GM23338 (cell line): ENCODE data around the gene COL15A1. TPM values are rescaled to one million over a fixed set of nuclear protein-coding genes. Genes with fewer than 3 reads are reported as not detected.
A peak's percentile ranks its signal among the peaks of the same experiment; 100 is the strongest.

ENCODE experiments used
- ATAC-seq: fragments of 200-7000 bp; cut with Tn5 transposase; 3 replicates; pipeline ENCODE4 v1.9.1; 2020
- DNase-seq: peaks from one replicate; pipeline ENCODE4 v3.0.0-alpha.2; 2015; ENCODE audit warnings: low spot score
- H2AFZ ChIP-seq: fragments of 200-600 bp; sonication (generic); 2 replicates; pipeline ENCODE4 v1.8.0; 2016; ENCODE audit warnings: antibody characterized with exemption, mild to moderate bottlenecking, moderate library complexity
- H3F3A ChIP-seq: fragments of 200-600 bp; sonication (generic); replicated peaks from 2 replicates; pipeline ENCODE4 v1.8.0; 2017; ENCODE audit warnings: antibody characterized with exemption, mixed run types, low read depth
- H3K27ac ChIP-seq: fragments of 200-600 bp; sonication (generic); 2 replicates; pipeline ENCODE4 v1.6.1; 2016; ENCODE audit warnings: low read depth
- H3K27me3 ChIP-seq: fragments of 200-600 bp; sonication (generic); 2 replicates; pipeline ENCODE4 v1.8.0; 2016; ENCODE audit warnings: mild to moderate bottlenecking, mixed run types, moderate library complexity; ENCODE audit not compliant: insufficient read depth
- H3K36me3 ChIP-seq: fragments of 200-600 bp; sonication (generic); 2 replicates; pipeline ENCODE4 v1.8.0; 2016; ENCODE audit warnings: mild to moderate bottlenecking; ENCODE audit not compliant: insufficient read depth
- H3K4me1 ChIP-seq: fragments of 200-600 bp; sonication (generic); 2 replicates; pipeline ENCODE4 v1.8.0; 2016; ENCODE audit warnings: mild to moderate bottlenecking, moderate library complexity; ENCODE audit not compliant: insufficient read depth
- H3K4me2 ChIP-seq: fragments of 200-600 bp; sonication (generic); 2 replicates; pipeline ENCODE4 v1.7.1; 2017; ENCODE audit warnings: mixed run types
- H3K4me3 ChIP-seq: fragments of 200-600 bp; sonication (generic); 2 replicates; pipeline ENCODE4 v1.6.1; 2016; ENCODE audit warnings: mixed run types
- H3K79me2 ChIP-seq: fragments of 200-600 bp; sonication (generic); replicated peaks from 2 replicates; pipeline ENCODE4 v1.8.0; 2017; ENCODE audit warnings: mild to moderate bottlenecking; ENCODE audit not compliant: insufficient read depth
- H3K9me2 ChIP-seq: fragments of 200-600 bp; sonication (generic); 2 replicates; pipeline ENCODE4 v1.8.0; 2017; ENCODE audit not compliant: insufficient read depth
- H4K20me1 ChIP-seq: fragments of 200-600 bp; sonication (generic); replicated peaks from 2 replicates; pipeline ENCODE4 v1.8.0; 2017; ENCODE audit warnings: mild to moderate bottlenecking; ENCODE audit not compliant: insufficient read depth
- H3K27ac Mint-ChIP-seq: 2 replicates; pipeline ENCODE4 v1.8.0; 2020; ENCODE audit warnings: inconsistent platforms, mild to moderate bottlenecking, moderate library complexity, mixed read lengths
- H3K27me3 Mint-ChIP-seq: 3 replicates; pipeline ENCODE4 v1.8.0; 2022; ENCODE audit warnings: low read depth, mild to moderate bottlenecking, moderate library complexity, mixed read lengths, inconsistent platforms; ENCODE audit not compliant: insufficient read depth, poor library complexity
- H3K36me3 Mint-ChIP-seq: 3 replicates; pipeline ENCODE4 v1.8.0; 2021; ENCODE audit warnings: low read depth, mild to moderate bottlenecking, inconsistent platforms, moderate library complexity, mixed read lengths
- H3K4me1 Mint-ChIP-seq: 3 replicates; pipeline ENCODE4 v1.8.0; 2020; ENCODE audit warnings: mild to moderate bottlenecking, inconsistent platforms, mixed read lengths
- H3K4me3 Mint-ChIP-seq: 3 replicates; pipeline ENCODE4 v1.8.0; 2021; ENCODE audit warnings: moderate library complexity, mild to moderate bottlenecking, inconsistent platforms, mixed read lengths
- H3K9me3 Mint-ChIP-seq: 3 replicates; pipeline ENCODE4 v1.8.0; 2020; ENCODE audit warnings: moderate library complexity, mild to moderate bottlenecking, inconsistent platforms, mixed read lengths
- CREB1 ChIP-seq: fragments of 250-450 bp; sonication (Bioruptor Pico); IDR thresholded peaks from 2 replicates; pipeline ENCODE4 v1.5.0; 2020; ENCODE audit warnings: low read depth, mild to moderate bottlenecking, moderate library complexity
- CTCF ChIP-seq, 2 experiments: fragments of 200-600 bp in 1 of 2; sonication (generic) in 1 of 2; conservative IDR thresholded peaks; 2 replicates each; pipeline versions ENCODE4 v1.5.1 to v1.6.1; 2016 to 2017; ENCODE audit warnings: antibody characterized with exemption in 2 of 2, low read depth in 2 of 2, mild to moderate bottlenecking in 2 of 2, moderate library complexity in 1 of 2
- ETS1 ChIP-seq: IDR thresholded peaks from 2 replicates; pipeline ENCODE4 v1.6.1; 2016; ENCODE audit warnings: antibody characterized with exemption
- EZH2phosphoT487 ChIP-seq: fragments of 200-600 bp; sonication (generic); IDR thresholded peaks from one replicate; pipeline ENCODE4 v1.8.1; 2018; ENCODE audit warnings: antibody characterized with exemption; ENCODE audit not compliant: unreplicated experiment
- POLR2AphosphoS5 ChIP-seq: IDR thresholded peaks from 2 replicates; pipeline ENCODE4 v1.6.1; 2016; ENCODE audit warnings: antibody characterized with exemption, low read depth
- REST ChIP-seq: IDR thresholded peaks from one replicate; pipeline ENCODE4 v1.6.1; 2018; ENCODE audit warnings: antibody characterized with exemption; ENCODE audit not compliant: unreplicated experiment
- ZNF114 ChIP-seq: fragments of 250-450 bp; sonication (Bioruptor Pico); IDR thresholded peaks from 2 replicates; pipeline ENCODE4 v1.5.0; 2020; ENCODE audit warnings: mild to moderate bottlenecking, moderate library complexity
- ZNF331 ChIP-seq: fragments of 250-450 bp; sonication (Bioruptor Pico); IDR thresholded peaks from 2 replicates; pipeline ENCODE4 v1.5.0; 2020; ENCODE audit warnings: low read depth, mild to moderate bottlenecking, moderate library complexity
- polyA plus RNA-seq: library from polyadenylated mRNA; unstranded; fragments of >200 nt; fragmentation: Nextera tagmentation; extraction: Ambion mirVana; gene quantifications from 2 replicates; pipeline ENCODE4 v1.2.1, GENCODE V29; 2016
- total RNA-seq: library from RNA; depleted of rRNA; stranded (reverse); fragments of >200 nt; shearing (Covaris generic); gene quantifications from 2 replicates; pipeline ENCODE4 v1.2.3, GENCODE V29; 2014

COL15A1 gene
- total and polyA plus RNA-seq, 2 experiments from 2014 or later: 0.17 to 0.18 TPM

- no peak for TF ChIP-seq CTCF (conservative IDR thresholded peaks at IDR 0.05; ENCODE audit: low read depth in 2 of 2)
- no peak for TF ChIP-seq EZH2phosphoT487
- TF ChIP-seq REST: no peak
- TF ChIP-seq POLR2AphosphoS5: no peak
- no peak for TF ChIP-seq ETS1
Observed at GRCh38 chr9:99024959-99025358, 81.3 kb downstream of the COL15A1 start (continued).

GRCh38 chr9:99025616-99026270, 82.0 kb downstream of the COL15A1 start:
- no peaks in the 10 kb centered on the region for H3K36me3 Mint-ChIP-seq
- ATAC-seq (no peak), DNase-seq (no peak)
- H3K27me3 Mint-ChIP-seq: peaks cover 4% of the 10 kb centered on the region
- no peaks in the 10 kb centered on the region for H3K79me2 ChIP-seq
- 0 out of 2 replicates have a peak, but pooled peaks cover 7% of the 10 kb centered on the region for H3K9me2 ChIP-seq
- H3K27ac Mint-ChIP-seq: no peak overlapping the region
- no peak overlapping the region for H3K4me2 ChIP-seq
- peaks cover 6% of the 10 kb centered on the region for H3K9me3 Mint-ChIP-seq
- H3F3A ChIP-seq: no peaks in the 10 kb centered on the region
- no peaks in the 10 kb centered on the region for H4K20me1 ChIP-seq
- no peaks in the 10 kb centered on the region; the same call in 2 of the 3 replicates for H3K4me1 Mint-ChIP-seq
- TF ChIP-seq CTCF (conservative IDR thresholded peaks at IDR 0.05; ENCODE audit: low read depth in 2 of 2) (peak; percentile 9 to 20; a peak in 1 of 4 replicates), CREB1 (CRISPR knock-in tag) (no peak), ZNF114 (no peak), ZNF331 (CRISPR knock-in tag) (no peak)
- H3K4me3 Mint-ChIP-seq: no peak overlapping the region
- no peak overlapping the region for H2AFZ ChIP-seq
- H3K36me3 ChIP-seq: no peaks in the 10 kb centered on the region
- no peaks in the 10 kb centered on the region for H3K27me3 ChIP-seq
- no peak overlapping the region for H3K27ac ChIP-seq
- no peaks in the 10 kb centered on the region for H3K4me1 ChIP-seq
- H3K4me3 ChIP-seq: no peak overlapping the region
